DMS53 (cell line): ENCODE data around the gene NKRF.
"Not testable (repeated sequence)": the region's sequence is repeated elsewhere in the genome, so short reads cannot be mapped to it uniquely, and the experiment has no call there.

Source experiments
- DNase-seq: peaks from one replicate; lab custom pipeline; 2025; lab: John Stamatoyannopoulos, UW

The NKRF gene

DNA sequence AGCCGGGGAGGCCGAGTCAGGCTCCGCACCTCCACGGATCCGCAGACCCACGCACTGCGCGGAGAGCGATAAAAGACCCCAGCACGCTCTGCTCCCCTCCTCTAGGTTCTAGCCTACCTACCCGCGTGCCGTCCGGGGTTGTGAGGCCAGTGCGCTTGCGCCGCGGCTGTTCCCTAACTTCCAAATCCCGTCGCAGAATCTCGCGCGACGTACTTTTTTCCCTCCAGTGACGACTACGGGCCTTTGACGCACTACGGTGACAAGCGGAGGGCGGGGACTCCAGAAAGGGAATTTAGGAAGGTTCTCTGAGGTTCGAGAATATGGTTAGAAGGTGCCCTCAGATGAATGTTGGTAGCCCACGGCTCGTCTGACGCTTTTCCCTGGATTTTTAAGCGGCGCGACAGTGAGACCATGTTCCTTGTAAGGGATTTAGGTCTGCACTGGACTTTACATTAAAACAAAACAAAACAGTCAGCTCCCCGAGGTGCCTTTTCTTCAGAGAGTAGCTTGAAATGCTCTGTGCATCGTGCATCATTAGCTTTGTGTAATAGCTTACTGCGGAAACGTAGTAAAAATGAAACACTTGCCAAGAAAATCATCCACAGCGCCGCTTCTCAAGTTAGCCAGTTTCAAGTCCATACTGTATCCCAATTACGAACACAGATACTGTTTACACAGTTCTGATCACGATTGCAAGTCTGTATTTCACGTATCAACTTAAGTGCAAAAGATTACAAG is at the start of gene NKRF:
NKRF (minus strand) TSS at position 145 of the 738 bp plus-strand sequence.
- peak; percentile 96 for DNase-seq

DNA sequence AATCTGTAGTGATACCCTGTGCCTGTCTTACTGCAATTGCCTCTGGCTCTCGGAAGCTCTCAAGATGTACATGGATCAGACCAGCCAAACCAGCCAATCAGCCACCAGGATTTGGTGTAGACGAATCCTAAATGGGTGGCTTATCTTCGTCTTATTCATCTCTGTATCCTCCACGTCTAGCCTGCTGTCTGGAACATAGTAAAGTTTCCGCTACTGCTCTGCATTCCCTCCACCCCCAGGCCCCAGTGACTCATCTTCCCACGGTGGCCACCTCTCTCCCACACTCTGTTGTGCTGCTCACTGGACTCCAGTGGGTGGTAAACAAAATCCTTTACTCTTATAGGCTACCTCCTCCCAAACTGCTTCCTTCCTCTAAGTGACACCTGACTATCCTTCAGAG is 48.9 kb upstream of the NKRF start:
- DNase-seq = peak; percentile 13

DNA sequence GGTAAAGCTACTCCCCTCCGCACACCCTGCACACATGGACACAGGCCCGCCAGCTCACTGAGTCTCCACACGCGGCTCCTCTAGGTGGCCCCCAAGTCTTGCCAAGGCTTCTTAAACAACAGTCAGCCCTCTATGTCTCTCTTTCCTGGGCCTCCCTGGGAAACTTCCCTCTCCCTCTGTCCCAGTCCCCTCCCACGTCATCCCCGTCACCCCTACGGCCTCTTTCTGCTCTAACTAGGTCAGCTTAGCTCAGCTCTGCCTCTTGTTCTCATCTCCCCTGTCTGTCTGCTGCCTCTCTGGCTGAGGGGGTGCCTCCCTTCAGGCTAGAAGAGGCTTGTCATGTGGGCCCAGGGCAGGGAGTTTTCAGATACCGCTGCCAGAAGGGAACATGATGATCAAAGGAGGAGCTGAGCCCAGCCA is 47.9 kb upstream of the NKRF start:
- DNase-seq = no peak

DNA sequence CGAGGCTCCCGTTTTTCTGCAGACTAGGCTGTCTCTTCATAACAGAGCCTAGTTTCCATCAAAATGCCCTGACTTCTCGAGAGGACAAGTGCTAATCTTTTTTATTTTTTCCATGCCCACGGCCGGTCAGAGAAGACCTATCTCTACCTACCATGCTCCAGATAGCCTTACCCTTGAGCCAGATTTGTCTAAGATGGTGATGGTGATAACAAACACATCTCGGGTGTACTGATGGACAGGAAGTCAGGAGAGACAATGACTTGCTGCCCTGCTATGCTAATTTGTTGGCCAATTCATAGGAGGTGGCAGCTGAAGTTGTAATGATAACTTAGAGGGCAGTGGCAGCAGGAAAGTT is 42.2 kb upstream of the NKRF start:
- no peak for DNase-seq

- no peak for DNase-seq
These were observed 41.6 kb upstream of the NKRF start for GRCh38 chrX:119647552-119648420.

DNA sequence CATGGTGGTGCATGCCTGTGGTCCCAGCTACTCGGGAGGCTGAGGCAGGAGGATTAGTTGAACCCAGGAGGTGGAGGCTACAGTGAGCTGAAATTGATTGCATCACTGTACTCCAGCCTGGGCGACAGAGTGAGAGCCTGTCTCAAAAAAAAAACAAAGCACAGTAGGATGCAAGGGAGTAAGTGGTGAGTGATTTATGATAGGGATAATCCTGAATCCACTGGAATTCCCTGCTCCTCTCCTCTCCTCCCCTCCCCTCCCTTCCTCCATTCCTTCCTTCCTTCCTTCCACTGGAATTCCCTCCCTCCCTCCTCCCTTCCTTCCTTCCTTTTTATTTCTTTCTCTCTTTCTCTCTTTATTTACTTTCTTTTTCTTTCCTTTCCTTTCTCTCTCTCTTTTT is 40.9 kb upstream of the NKRF start:
- no peak for DNase-seq

DNA sequence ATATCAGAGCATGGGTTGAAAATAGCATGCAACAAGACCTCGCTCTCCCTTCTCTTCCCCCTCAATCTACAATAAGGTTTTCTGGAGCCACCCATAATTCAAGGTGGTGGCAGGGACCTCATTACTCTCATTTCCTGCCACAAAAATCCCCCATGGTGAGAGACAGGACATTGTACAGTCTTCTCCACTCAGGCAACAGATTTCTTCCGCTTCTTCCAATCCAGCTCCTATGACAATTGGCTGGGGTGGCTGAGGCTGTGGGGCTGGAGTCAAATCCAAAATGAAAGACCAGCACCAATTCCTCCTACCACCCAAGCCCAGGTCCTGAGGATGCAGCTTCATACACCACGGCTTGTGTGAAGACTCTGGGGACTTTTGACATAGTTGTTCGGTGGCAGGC is 40.3 kb upstream of the NKRF start:
- no peak for DNase-seq

DNA sequence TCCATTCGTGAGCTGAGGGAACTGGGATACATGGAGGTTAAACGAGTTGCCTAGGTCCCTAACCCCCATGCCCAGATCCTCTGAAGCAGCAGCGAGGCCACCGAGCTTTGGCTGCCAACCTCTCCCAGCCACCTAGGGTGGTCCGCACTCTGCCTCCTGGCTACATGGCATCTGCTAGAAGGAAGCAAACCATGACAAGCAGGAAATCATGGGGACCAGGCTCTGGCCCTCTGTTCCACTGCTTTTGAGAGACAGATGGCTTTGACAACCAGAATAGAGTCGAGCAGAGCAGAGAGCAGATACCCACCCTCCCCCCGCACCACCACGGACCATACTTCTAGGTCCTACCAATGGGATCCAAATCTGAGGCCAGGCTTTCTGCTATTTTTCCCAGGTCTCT is 37.5 kb upstream of the NKRF start:
- DNase-seq = no peak

- peak; percentile 23 for DNase-seq
These were observed 34.5 kb upstream of the NKRF start for GRCh38 chrX:119640731-119641170.

- no peak for DNase-seq
These were observed 32.7 kb upstream of the NKRF start for GRCh38 chrX:119638725-119639471.

GRCh38 chrX:119637421-119637820 is 31.2 kb upstream of the NKRF start:
- not testable (repeated sequence) for DNase-seq

GRCh38 chrX:119636419-119636818 is 30.2 kb upstream of the NKRF start:
- no peak for DNase-seq

- DNase-seq = no peak
These were observed 29.6 kb upstream of the NKRF start for GRCh38 chrX:119635799-119636198.

DNA sequence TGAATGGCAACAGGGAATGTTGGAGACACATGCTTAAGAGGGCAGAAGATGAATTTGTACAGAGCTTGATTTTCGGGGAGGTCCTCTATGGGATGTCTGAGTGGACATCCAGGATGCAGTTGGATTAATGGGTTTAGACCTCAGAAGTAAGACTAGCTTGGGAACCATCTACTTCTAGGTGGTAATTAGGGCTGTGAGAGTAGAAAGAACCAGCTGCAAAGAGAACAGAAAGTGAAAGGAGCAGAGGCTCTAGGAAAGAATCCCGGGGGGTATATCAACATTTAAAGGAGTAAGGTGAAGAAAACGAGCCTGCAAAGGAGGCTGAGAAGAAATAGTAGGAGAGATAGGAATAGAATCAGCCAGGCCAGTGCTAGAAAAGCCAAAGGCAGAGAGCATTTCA is 29.0 kb upstream of the NKRF start:
- no peak for DNase-seq

DNA sequence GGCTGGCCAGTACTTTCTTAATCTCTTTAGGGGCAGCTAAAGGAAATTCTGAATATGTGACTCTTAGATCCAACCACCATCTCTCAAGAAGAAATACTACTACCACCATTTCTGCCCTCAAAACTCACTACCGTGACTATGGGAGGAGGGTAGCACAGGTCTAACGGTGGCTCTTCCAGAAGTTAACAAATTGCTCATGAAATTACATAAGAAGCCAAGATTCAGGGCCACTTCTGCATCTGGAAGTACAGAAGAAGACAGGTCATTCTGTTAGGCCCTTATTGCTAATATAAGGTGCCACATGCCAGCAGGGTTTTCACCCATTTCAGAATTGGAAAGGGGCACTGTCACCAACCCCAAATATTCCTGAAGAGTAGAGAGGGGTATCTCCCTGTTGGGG is 19.6 kb upstream of the NKRF start:
- no peak for DNase-seq

DNA sequence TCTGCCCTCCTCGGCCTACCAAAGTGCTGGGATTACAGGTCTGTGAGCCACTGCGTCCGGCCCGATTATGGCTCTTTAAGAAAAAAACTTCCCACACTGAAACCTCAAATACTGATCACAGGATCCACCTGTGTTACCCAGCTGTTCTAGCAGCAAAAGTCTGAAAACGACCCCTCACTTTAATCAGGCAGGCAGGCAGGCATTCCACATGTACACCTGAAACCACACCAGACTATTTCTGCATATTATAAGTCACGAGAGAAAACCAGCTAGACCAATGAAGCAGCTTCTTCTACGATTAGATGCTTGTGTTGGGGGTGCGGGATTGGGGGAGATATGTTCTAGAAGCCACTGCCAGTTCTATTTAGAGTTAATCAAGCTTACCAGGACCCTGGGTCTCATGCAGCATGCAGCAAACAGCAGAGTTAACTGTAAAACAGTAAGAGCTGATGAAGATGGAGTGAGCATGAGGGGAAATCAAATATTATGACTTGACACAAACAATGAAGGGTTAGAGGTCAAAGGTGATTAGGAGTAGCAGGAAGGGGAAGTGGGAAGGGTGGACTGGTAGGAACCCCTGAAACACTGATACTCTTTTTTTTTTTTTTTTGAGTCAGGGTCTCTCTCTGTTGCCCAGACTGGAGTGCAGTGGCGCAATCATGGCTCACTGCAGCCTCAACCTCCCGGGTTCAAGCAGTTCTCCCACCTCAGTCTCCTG is 18.9 kb upstream of the NKRF start:
- no peak for DNase-seq

- no peak for DNase-seq
These were observed 18.2 kb upstream of the NKRF start for GRCh38 chrX:119624417-119624816.

DNA sequence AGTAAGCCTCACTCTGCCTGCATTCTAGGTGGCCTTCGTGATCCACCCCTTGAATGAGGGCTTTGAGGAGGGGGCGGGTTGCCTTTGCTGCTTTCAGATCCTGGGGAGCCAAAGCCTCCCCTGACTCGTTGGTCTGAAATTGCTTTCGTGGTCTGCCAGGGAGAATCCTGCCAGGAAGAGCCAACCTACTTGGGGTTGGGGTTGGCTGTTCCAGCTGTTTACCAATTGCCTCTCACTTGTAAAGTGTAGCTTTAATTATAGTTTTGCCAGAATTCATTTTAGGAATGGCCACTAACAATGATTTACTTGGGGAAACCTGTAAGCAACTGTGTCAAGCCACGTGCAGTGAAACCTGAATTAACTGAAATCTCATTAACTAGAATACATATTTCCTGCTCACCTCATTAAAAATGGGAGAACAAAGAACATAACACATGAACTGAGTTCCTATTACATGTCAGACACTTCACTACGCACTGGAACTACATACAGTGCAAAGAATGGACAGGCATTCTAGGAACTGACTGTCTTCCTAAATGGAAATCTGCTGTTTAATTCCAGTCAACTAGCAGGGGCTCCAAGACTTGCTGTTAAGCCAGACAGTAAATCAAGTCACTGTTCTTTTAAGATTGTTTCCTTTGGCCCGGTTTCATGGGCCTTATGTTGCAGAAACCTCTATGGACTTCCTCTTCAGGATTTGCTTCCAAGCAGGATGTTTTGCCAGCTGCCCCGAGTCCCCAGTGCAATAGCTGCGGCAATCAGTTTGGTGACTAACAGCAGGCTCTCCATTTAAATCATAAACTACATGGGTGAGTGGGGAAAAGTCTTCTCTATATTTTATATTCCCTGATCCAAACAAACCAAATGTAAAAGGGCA is 16.4 kb upstream of the NKRF start:
- DNase-seq = no peak

DNA sequence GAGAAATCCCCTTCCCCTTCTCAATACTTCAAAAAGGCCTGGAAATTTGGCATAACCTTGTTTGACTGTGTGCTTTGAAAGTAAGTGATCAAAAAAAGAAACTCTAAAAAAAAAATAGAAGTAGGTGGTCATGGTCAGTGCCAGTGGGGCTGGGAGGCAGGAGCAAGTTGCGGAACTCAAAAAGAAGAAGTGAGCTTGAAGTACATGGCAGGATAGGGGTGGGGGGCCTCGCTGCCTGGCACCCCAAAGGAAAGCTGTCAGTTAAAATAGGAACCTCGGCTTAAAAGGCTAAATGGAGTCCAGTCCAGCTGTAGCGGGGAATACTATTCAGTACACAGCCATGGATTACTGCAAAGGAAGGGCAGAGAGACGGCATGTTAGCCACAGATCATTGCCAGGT is 12.2 kb upstream of the NKRF start:
- DNase-seq = no peak

- DNase-seq = no peak
These were observed 11.4 kb upstream of the NKRF start for GRCh38 chrX:119617517-119618164.
